Astrocyte of the spinal cord (primary cell): ENCODE measurements around the gene GDPD5.

Source experiments
- DNase-seq: peaks from one replicate; pipeline ENCODE4 v3.0.0; 2011; ENCODE audit warnings: low read depth, low spot score
- H3K4me3 ChIP-seq: 2 replicates; pipeline ENCODE4 v1.5.1; 2011; ENCODE audit warnings: low read depth, mild to moderate bottlenecking, low read length, moderate library complexity
- CTCF ChIP-seq: IDR thresholded peaks from 2 replicates; pipeline ENCODE4 v1.5.1; 2012; ENCODE audit warnings: low read depth, mild to moderate bottlenecking, low read length, inconsistent platforms
- in situ Hi-C: cut with HindIII; loops from 2 replicates; pipeline ENCODE4 v1.10.0; 2017; ENCODE audit warnings: low sequenced_read_pairs

GDPD5 gene

GRCh38 chr11:75541193-75542087 is 15.7 kb upstream of the GDPD5 start:
- TF ChIP-seq CTCF = no peak
- no peak overlapping the region for H3K4me3 ChIP-seq
- in situ Hi-C loops = no loop called here
- DNase-seq = no peak

- in situ Hi-C loops = no loop called here
- DNase-seq = no peak
- no peak for TF ChIP-seq CTCF
- H3K4me3 ChIP-seq = no peak overlapping the region
Measured at GRCh38 chr11:75539459-75540334, 14.0 kb upstream of the GDPD5 start.

- no peak for DNase-seq
- no peak for TF ChIP-seq CTCF
- in situ Hi-C loops = no loop called here
- H3K4me3 ChIP-seq = no peak overlapping the region
Measured at GRCh38 chr11:75538150-75538942, 12.6 kb upstream of the GDPD5 start.

GRCh38 chr11:75537740-75538139 is 12.0 kb upstream of the GDPD5 start:
- in situ Hi-C loops = no loop called here
- H3K4me3 ChIP-seq = no peak overlapping the region
- TF ChIP-seq CTCF = no peak
- DNase-seq = no peak

GRCh38 chr11:75536786-75537641 is 11.3 kb upstream of the GDPD5 start:
- in situ Hi-C loops = no loop called here
- TF ChIP-seq CTCF = no peak
- DNase-seq = no peak
- H3K4me3 ChIP-seq = no peak overlapping the region
